HG03175 (cell line): ENCODE measurements around the gene LLGL2.

Experiments
- ATAC-seq: cut with Tn5 transposase; IDR thresholded peaks from one replicate; pipeline ENCODE4 v1.9.1; 2021; ENCODE audit warnings: mild to moderate bottlenecking, moderate library complexity; ENCODE audit not compliant: unreplicated experiment

LLGL2 gene

DNA sequence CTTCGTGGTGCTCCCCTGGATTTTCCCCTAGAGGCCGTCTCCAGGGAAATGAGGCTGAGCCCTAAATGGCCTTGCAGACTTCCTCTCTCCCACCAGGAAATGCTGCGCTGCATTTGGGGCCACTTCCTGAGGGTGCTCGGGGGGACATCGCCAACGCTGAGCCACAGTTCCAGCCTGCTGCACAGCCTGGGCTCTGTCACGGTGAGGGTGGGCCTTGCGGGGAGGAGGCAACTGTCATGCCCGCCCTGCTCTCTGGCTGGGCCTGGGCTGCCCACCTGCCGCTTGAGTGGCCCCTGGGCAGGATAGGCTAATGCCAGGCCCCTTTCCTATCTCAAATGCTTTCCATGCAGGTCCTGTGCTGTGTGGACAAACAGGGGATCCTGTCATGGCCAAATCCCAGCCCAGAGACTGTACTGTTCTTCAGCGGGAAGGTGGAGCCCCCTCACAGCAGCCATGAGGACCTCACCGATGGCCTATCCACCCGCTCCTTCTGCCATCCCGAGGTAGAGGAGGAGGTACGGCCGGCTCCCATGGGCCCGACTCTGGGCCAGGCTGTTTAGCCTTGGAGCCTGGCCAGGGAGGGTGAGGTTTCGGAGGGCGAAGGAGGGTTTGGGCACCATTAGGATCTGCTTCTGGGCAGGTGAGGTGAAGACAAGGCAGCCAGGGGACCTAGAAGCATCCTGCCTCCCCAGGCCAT is 34.4 kb upstream of the LLGL2 start:
- ATAC-seq: no peak

GRCh38 chr17:75491680-75492079 is 33.8 kb upstream of the LLGL2 start:
- no peak for ATAC-seq

GRCh38 chr17:75492555-75493168 is 32.8 kb upstream of the LLGL2 start:
- no peak for ATAC-seq

DNA sequence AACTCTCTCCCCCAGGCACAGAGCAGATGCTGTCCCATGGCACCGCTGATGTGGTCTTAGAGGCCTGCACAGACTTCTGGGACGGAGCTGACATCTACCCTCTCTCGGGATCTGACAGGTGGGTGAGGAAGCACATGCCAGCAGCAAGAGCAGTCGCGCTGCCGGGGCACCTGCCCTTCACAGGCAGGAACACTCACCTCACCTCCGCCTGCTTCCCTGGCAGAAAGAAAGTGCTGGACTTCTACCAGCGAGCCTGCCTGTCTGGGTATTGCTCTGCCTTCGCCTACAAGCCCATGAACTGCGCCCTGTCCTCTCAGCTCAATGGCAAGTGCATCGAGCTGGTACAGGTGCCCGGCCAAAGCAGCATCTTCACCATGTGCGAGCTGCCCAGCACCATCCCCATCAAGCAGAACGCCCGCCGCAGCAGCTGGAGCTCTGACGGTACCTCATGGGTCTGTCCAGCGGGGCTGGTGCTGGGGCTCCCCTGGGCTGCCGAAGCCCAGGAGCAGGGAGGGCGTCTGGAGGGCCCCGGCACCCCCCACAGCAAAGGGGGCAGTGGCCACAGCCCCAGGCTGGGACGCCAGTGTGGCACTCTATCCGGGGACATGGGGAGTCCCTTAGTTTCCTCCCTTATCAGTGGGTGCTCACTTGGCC is 31.9 kb upstream of the LLGL2 start:
- no peak for ATAC-seq

DNA sequence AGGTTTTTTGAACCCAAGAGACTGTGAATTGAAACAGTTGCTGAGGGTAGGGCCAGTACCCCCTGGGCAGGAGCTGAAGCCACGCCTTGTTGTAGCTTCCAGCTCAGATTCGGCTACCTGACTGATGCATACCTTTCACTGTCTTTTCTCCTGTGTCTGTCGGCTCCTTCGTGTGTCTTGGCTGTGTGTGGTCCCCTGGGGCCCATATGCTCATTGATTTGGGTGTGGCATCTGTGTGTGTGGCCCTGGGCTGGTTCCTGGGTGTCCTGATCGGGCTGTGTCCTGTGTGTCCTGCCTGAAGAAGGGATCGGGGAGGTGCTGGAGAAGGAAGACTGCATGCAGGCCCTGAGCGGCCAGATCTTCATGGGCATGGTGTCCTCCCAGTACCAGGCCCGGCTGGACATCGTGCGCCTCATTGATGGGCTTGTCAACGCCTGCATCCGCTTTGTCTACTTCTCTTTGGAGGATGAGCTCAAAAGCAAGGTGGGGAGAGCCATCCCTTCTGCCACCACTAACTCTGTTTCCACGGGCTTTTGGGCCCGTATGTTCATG is 31.1 kb upstream of the LLGL2 start:
- no peak for ATAC-seq

GRCh38 chr17:75496005-75496404 is 29.5 kb upstream of the LLGL2 start:
- ATAC-seq: no peak

GRCh38 chr17:75498039-75498725 is 27.3 kb upstream of the LLGL2 start:
- no peak for ATAC-seq

DNA sequence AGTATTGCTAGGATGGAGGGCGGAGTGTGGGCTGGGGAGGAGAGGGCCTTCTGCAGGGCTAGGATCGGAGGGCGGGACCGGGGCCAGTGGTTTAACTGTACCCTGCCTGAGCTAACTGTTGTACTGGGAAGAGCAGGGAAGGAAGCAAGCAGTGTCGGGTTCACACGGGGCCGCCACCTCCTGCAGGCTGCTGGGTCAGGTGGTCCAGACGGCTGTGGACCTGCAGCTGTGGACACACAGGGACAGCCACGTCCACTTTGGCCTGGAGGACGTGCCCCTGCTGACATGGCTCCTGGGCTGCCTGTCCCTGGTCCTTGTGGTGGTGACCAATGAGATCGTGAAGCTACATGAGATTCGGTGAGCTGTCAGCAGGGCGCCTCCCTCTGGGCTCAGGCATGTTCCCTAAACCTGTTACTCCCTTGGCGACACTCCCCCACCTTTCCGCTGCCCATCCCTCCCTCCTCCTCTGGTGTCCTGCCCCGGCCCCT is 26.7 kb upstream of the LLGL2 start:
- ATAC-seq: no peak

GRCh38 chr17:75499313-75500022 is 26.0 kb upstream of the LLGL2 start:
- ATAC-seq: no peak

- no peak for ATAC-seq
These were observed 24.9 kb upstream of the LLGL2 start for GRCh38 chr17:75500419-75501216.

GRCh38 chr17:75501378-75502071 is 24.0 kb upstream of the LLGL2 start:
- no peak for ATAC-seq

DNA sequence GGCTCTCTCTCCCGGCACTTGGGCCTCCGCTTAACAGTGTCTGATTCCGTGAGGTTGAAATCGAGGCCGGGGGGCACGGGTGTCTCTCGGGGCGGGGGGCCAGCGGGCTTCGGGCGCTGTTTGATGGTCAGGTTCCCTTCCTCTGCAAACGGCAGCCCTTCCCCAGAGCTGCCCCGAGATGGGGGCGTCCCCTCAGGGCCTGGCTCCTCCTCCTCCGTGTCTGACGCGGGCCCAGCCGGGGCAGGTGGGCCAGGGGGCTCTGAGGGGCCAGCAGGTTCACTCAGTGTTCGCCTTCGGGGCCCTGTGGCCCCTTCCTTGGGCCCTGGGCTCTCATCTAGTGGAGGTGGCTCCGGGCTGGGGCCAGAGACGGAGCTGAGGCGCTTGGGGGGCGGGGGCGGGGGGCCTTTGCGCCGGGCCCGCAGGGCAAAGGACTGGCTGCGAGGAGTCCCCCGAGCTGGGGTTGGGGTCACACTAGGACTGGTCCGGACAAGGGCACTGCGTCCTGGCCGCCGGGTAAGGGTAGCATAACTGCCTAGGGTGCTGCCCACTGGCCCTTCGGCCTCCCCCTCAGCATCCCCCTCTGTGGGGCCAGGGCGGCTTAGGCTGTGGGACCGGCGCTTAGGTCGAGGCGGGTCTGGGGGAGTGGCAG is 23.3 kb upstream of the LLGL2 start:
- no peak for ATAC-seq

- ATAC-seq: no peak
These were observed 22.7 kb upstream of the LLGL2 start for GRCh38 chr17:75502721-75503329.

DNA sequence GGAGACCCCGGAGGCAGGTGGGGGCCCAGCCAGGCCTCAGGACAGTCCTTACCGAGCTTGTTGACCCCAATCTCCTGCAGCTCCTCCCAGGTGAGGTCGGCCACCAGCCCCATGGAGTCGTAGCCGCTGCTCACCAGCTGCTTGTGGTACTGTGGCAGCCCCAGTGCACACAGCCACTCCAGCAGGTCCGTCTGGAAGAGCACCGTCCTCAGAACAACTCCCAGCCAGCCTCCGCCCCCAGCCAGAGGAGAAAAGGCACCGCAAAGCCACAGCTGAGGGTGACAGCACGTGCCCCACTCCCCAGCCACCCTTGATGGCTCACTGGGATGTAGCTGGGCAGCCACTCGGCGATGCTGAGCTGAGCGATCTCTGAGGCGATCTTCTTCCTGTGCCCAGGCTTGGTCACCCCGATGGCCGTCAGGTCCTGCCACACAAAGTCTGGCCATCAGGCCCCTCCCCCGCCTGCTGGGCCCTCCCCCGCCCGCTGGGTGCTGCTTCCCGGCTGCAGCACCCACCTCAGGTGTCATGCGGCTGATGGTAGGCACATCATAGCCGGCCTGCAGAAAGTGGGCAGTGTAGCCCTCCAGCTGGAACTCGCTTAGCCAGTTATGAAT is 22.1 kb upstream of the LLGL2 start:
- ATAC-seq: no peak

- no peak for ATAC-seq
These were observed 21.5 kb upstream of the LLGL2 start for GRCh38 chr17:75503976-75504346.

DNA sequence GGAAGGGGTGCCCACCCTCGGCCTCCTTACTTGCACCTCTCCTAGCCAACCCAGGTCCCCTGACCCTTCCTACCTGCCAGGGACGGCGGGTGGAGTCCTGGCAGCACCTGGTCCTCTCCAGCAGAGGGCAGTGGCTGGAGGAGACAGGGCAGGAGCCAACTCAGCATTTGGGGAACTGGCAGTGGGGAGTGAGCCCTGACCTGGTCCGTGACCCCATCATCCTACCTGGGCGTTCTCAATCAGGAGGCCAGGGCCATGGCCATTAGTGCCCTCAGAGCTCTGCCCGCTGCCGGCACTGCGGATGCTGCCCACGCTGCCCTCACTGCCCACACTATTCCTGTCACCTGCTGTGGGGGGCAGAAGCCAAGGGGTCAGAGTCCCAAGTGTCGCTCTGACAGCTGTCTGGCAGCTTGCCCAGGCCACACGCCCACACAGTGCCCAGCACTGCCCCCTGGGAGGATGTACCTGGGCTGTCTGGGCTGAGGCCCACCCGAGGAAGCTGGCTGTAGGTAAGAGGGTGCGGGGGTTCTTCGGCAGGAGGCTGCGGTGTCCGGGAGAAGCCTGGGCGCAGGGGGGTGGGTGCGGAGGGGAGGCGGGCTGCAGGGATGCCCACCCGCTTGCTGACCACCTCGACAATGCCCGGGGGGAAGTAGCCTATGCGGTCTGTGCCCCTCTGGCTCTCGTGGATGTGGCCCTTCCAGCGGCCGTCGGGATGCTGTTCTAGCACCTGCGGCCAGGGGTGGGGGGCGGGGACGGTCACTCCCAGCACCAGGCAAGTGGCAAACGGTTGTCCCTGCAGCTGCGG is 20.9 kb upstream of the LLGL2 start:
- no peak for ATAC-seq

DNA sequence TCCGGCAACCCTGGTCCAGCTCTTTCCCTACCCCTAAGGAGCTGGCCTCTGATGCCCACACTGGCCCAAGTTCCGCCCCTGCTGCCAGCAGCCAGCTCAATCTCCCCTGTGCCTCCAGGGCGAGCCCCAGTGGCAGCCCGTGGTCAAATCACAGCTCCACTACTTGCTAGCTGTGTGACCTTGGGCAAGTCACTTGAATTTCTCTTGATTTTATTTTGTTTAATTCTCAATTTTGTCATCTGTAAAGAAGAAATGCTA is 20.4 kb upstream of the LLGL2 start:
- ATAC-seq: no peak
